Endothelial cell of umbilical vein (primary cell): ENCODE data around the gene OR10W1. TPM values are rescaled to one million over a fixed set of nuclear protein-coding genes. Genes with fewer than 3 reads are reported as not detected.

Experiments
- polyA plus RNA-seq, 4 experiments: library from polyadenylated mRNA; depleted of rRNA in 3 of 4; stranded (reverse) in 3 of 4; unstranded in 1 of 4; fragments of >200 nt; gene quantifications; 2 replicates each; pipeline versions ENCODE4 v1.2.1 to v1.2.3, GENCODE V29; 2011 to 2012; ENCODE audit warnings: missing spikeins in 1 of 4
- total RNA-seq: library from RNA; stranded (reverse); gene quantifications from 2 replicates; pipeline ENCODE4 v1.2.3, GENCODE V29; 2021

OR10W1 gene
- total and polyA plus RNA-seq, 2 donors (not counting 3 experiments of a cell fraction or from before 2014, with no cell fraction given): not detected

Other genes starting within 250 kb of the OR10W1 start
- not detected in 2 replicates for gene OR9Q1, start 244.4 kb downstream of the OR10W1 start, total RNA-seq
- not detected in 2 replicates for gene OR9Q1, start 244.4 kb downstream of the OR10W1 start, polyA plus RNA-seq
- not detected in 2 replicates for gene OR6Q1, start 237.3 kb downstream of the OR10W1 start, total RNA-seq
- gene OR6Q1, start 237.3 kb downstream of the OR10W1 start, polyA plus RNA-seq: not detected in 2 replicates
- gene OR9I1, start 142.7 kb downstream of the OR10W1 start, total RNA-seq: not detected in 2 replicates
- not detected in 2 replicates for gene OR9I1, start 142.7 kb downstream of the OR10W1 start, polyA plus RNA-seq
- gene OR9Q2, start 79.2 kb downstream of the OR10W1 start, total RNA-seq: not detected in 2 replicates
- not detected in 2 replicates for gene OR9Q2, start 79.2 kb downstream of the OR10W1 start, polyA plus RNA-seq
- gene OR1S2, start 64.1 kb downstream of the OR10W1 start, total RNA-seq: not detected in 2 replicates
- not detected in 2 replicates for gene OR1S2, start 64.1 kb downstream of the OR10W1 start, polyA plus RNA-seq
- gene OR1S1, start 55.5 kb downstream of the OR10W1 start, total RNA-seq: not detected in 2 replicates
- not detected in 2 replicates for gene OR1S1, start 55.5 kb downstream of the OR10W1 start, polyA plus RNA-seq
- gene OR10Q1, start 39.3 kb downstream of the OR10W1 start, total RNA-seq: not detected in 2 replicates
- gene OR10Q1, start 39.3 kb downstream of the OR10W1 start, polyA plus RNA-seq: not detected in 2 replicates
- not detected in 2 replicates for gene OR5B17, start 90.8 kb upstream of the OR10W1 start, total RNA-seq
- not detected in 2 replicates for gene OR5B17, start 90.8 kb upstream of the OR10W1 start, polyA plus RNA-seq
- gene OR5B3, start 138.6 kb upstream of the OR10W1 start, total RNA-seq: not detected in 2 replicates
- not detected in 2 replicates for gene OR5B3, start 138.6 kb upstream of the OR10W1 start, polyA plus RNA-seq
- not detected in 2 replicates for gene OR5B2, start 159.9 kb upstream of the OR10W1 start, total RNA-seq
- not detected in 2 replicates for gene OR5B2, start 159.9 kb upstream of the OR10W1 start, polyA plus RNA-seq
- gene OR5B12, start 174.0 kb upstream of the OR10W1 start, total RNA-seq: not detected in 2 replicates
- gene OR5B12, start 174.0 kb upstream of the OR10W1 start, polyA plus RNA-seq: not detected in 2 replicates
- gene OR5B21, start 239.8 kb upstream of the OR10W1 start, total RNA-seq: not detected in 2 replicates
- gene OR5B21, start 239.8 kb upstream of the OR10W1 start, polyA plus RNA-seq: not detected in 2 replicates